RPMI7951 (cell line): ENCODE results near the gene ECM2. TPM values are rescaled to one million over a fixed set of nuclear protein-coding genes. Genes with fewer than 3 reads are reported as not detected.

Experiments
- DNase-seq: peaks from one replicate; pipeline ENCODE4 v3.0.0-alpha.2; 2012; ENCODE audit warnings: low read depth
- total RNA-seq: library from RNA; depleted of rRNA; stranded (reverse); fragments of >200 nt; shearing (Covaris generic); gene quantifications from 2 replicates; pipeline ENCODE4 v1.2.3, GENCODE V29; 2014

The ECM2 gene
- total RNA-seq, 1 experiment from 2014 or later: 0.72 TPM

- DNase-seq: no peak
Measured at GRCh38 chr9:92527832-92528521, 7.8 kb downstream of the ECM2 start.

- DNase-seq: no peak
Measured at GRCh38 chr9:92527291-92527828, 8.4 kb downstream of the ECM2 start.

- peak; percentile 44 for DNase-seq
Measured at GRCh38 chr9:92525306-92525705, 10.5 kb downstream of the ECM2 start.

GRCh38 chr9:92524881-92525280 lies 10.9 kb downstream of the ECM2 start:
- DNase-seq: no peak

- no peak for DNase-seq
Measured at GRCh38 chr9:92522983-92523970, 12.5 kb downstream of the ECM2 start.

- DNase-seq: no peak
Measured at GRCh38 chr9:92520837-92521236, 15.0 kb downstream of the ECM2 start.

- no peak for DNase-seq
Measured at GRCh38 chr9:92518199-92518598, 17.6 kb downstream of the ECM2 start.

- DNase-seq: no peak
Measured at GRCh38 chr9:92517046-92517445, 18.7 kb downstream of the ECM2 start.

GRCh38 chr9:92516521-92516920 lies 19.3 kb downstream of the ECM2 start:
- no peak for DNase-seq

GRCh38 chr9:92514635-92515034 lies 21.2 kb downstream of the ECM2 start:
- no peak for DNase-seq

- no peak for DNase-seq
Measured at GRCh38 chr9:92513349-92513748, 22.4 kb downstream of the ECM2 start.

GRCh38 chr9:92512622-92513021 lies 23.2 kb downstream of the ECM2 start:
- DNase-seq: no peak

- DNase-seq: no peak
Measured at GRCh38 chr9:92510747-92511146, 25.0 kb downstream of the ECM2 start.

GRCh38 chr9:92509050-92509449 lies 26.7 kb downstream of the ECM2 start:
- no peak for DNase-seq

GRCh38 chr9:92508018-92508820 lies 27.6 kb downstream of the ECM2 start:
- no peak for DNase-seq

- DNase-seq: no peak
Measured at GRCh38 chr9:92507496-92507895, 28.3 kb downstream of the ECM2 start.

GRCh38 chr9:92507005-92507404 lies 28.8 kb downstream of the ECM2 start:
- no peak for DNase-seq

- DNase-seq: peak; percentile 84
Measured at GRCh38 chr9:92506184-92506857, 29.5 kb downstream of the ECM2 start.

GRCh38 chr9:92504881-92505280 lies 30.9 kb downstream of the ECM2 start:
- DNase-seq: peak; percentile 15

GRCh38 chr9:92503156-92503555 lies 32.6 kb downstream of the ECM2 start:
- DNase-seq: no peak
